GM23338 (cell line): ENCODE measurements around the gene HMCN2.

ENCODE experiments used
- CREB1 ChIP-seq: fragments of 250-450 bp; sonication (Bioruptor Pico); IDR thresholded peaks from 2 replicates; pipeline ENCODE4 v1.5.0; 2020; ENCODE audit warnings: low read depth, mild to moderate bottlenecking, moderate library complexity
- CTCF ChIP-seq, 2 experiments: fragments of 200-600 bp in 1 of 2; sonication (generic) in 1 of 2; conservative IDR thresholded peaks; 2 replicates each; pipeline versions ENCODE4 v1.5.1 to v1.6.1; 2016 to 2017; ENCODE audit warnings: antibody characterized with exemption in 2 of 2, low read depth in 2 of 2, mild to moderate bottlenecking in 2 of 2, moderate library complexity in 1 of 2
- EZH2 ChIP-seq: fragments of 200-600 bp; sonication (generic); IDR thresholded peaks from one replicate; pipeline ENCODE4 v1.8.0; 2017; ENCODE audit warnings: antibody characterized with exemption, mild to moderate bottlenecking, low read depth; ENCODE audit not compliant: unreplicated experiment
- EZH2phosphoT487 ChIP-seq: fragments of 200-600 bp; sonication (generic); IDR thresholded peaks from one replicate; pipeline ENCODE4 v1.8.1; 2018; ENCODE audit warnings: antibody characterized with exemption; ENCODE audit not compliant: unreplicated experiment
- JUNB ChIP-seq: IDR thresholded peaks from one replicate; pipeline ENCODE4 v1.6.1; 2016; ENCODE audit warnings: antibody characterized with exemption; ENCODE audit not compliant: unreplicated experiment
- POLR2AphosphoS5 ChIP-seq: IDR thresholded peaks from 2 replicates; pipeline ENCODE4 v1.6.1; 2016; ENCODE audit warnings: antibody characterized with exemption, low read depth
- REST ChIP-seq: IDR thresholded peaks from one replicate; pipeline ENCODE4 v1.6.1; 2018; ENCODE audit warnings: antibody characterized with exemption; ENCODE audit not compliant: unreplicated experiment
- STAT1 ChIP-seq: IDR thresholded peaks from one replicate; pipeline ENCODE4 v1.6.1; 2016; ENCODE audit warnings: antibody characterized with exemption; ENCODE audit not compliant: unreplicated experiment

GRCh38 chr9:130433168-130433946 is 167.8 kb downstream of the HMCN2 start:
- TF ChIP-seq REST (no peak), CTCF (conservative IDR thresholded peaks at IDR 0.05; ENCODE audit: low read depth in 2 of 2) (peak; percentile 42 to 47), POLR2AphosphoS5 (no peak; the same call in 1 of the 2 replicates), EZH2 (peak; percentile 17), STAT1 (no peak), JUNB (no peak), EZH2phosphoT487 (no peak), CREB1 (CRISPR knock-in tag) (peak; percentile 30; the same call in 1 of the 2 replicates)
